ENCODE results near the gene GLRX5. TPM values are rescaled to one million over a fixed set of nuclear protein-coding genes. Genes with fewer than 3 reads are reported as not detected.

Gene GLRX5
- total RNA-seq, 1 experiment from 2014 or later: 60.1 TPM

- BruUV-seq (replicated peaks): no TSS peak
- H3K9me3 ChIP-seq (ENCODE audit: control insufficient read depth in 1 of 2, insufficient read depth in 1 of 2, low read depth in 1 of 2, low read length in 2 of 2): no peaks in the 10 kb centered on the region
- H3K9me2 ChIP-seq (ENCODE audit: insufficient read depth): no peaks in the 10 kb centered on the region
- H3K79me2 ChIP-seq (ENCODE audit: insufficient read depth, low read length): peaks cover 3% of the 10 kb centered on the region; the same call in 1 of the 2 replicates
- H3K4me3 ChIP-seq (replicated peaks in 1 of 2; ENCODE audit: low read depth in 1 of 2, low read length in 2 of 2): no peak overlapping the region
- no peak for TF ChIP-seq ZBTB33 (IDR thresholded peaks at IDR 0.05; ENCODE audit: extremely low read depth, insufficient replicate concordance, low read length)
- TF ChIP-seq EGR1 (IDR thresholded peaks at IDR 0.05; ENCODE audit: low read depth): no peak
- no peak for TF ChIP-seq SIN3A (IDR thresholded peaks at IDR 0.05; ENCODE audit: low read depth)
- no peak for TF ChIP-seq SP1 (IDR thresholded peaks at IDR 0.05; ENCODE audit: low read depth)
- no peak for TF ChIP-seq JUND (IDR thresholded peaks at IDR 0.05)
- TF ChIP-seq ZNF274 (IDR thresholded peaks at IDR 0.05; ENCODE audit: low read depth, low read length): no peak
- no peak for TF ChIP-seq EZH2phosphoT487 (IDR thresholded peaks at IDR 0.05; ENCODE audit: borderline replicate concordance)
- TF ChIP-seq EZH2 (IDR thresholded peaks at IDR 0.05): no peak
- TF ChIP-seq POLR2A (IDR thresholded peaks at IDR 0.05; ENCODE audit: borderline replicate concordance, extremely low read depth, insufficient read depth, insufficient read length): no peak
- no peak for TF ChIP-seq YY1 (IDR thresholded peaks at IDR 0.05; ENCODE audit: extremely low read depth, insufficient replicate concordance, low read depth, low read length)
- TF ChIP-seq ATF3 (IDR thresholded peaks at IDR 0.05): no peak
- TF ChIP-seq SRF (IDR thresholded peaks at IDR 0.05; ENCODE audit: low read depth): no peak
- peak overlapping the region; percentile 50; the same call in 1 of the 2 replicates for H3K4me2 ChIP-seq (ENCODE audit: low read length)
- H3K27ac ChIP-seq (ENCODE audit: low read depth, low read length): no peak overlapping the region
- intact Hi-C loops (cut with micrococcal nuclease): no loop called here
- no peak for ATAC-seq
- H2AFZ ChIP-seq (ENCODE audit: low read depth, low read length, poor library complexity, severe bottlenecking): no peak overlapping the region
- CTCF ChIA-PET: interaction anchor here (2.9 kb wide), 1 partner anchor 106 kb away, joined by 9 read pairs; no protein-coding TSS in a partner anchor
- RAD21 ChIA-PET (ENCODE audit: low non-redundant PET in 1 of 2, low total read pairs in 2 of 2, uncharacterized antibody in 2 of 2, unreplicated experiment in 2 of 2): no interaction called here
- H4K20me1 ChIP-seq (ENCODE audit: insufficient read depth): no peaks in the 10 kb centered on the region; the same call in 1 of the 2 replicates
- peaks cover 15 to 26% of the 10 kb centered on the region in 2 experiments for H3K4me1 ChIP-seq (ENCODE audit: control insufficient read depth in 1 of 2, insufficient read depth in 2 of 2, low read length in 2 of 2)
- no peak overlapping the region for H3K9ac ChIP-seq (ENCODE audit: low read length)
- DNase-seq (ENCODE audit: low read depth, low spot score): no peak
- H3K27me3 ChIP-seq (ENCODE audit: insufficient read depth, low read length): no peaks in the 10 kb centered on the region
- 0 out of 4 replicates have a peak, but pooled peaks cover 0 to 5% of the 10 kb centered on the region in 2 experiments for H3K36me3 ChIP-seq (ENCODE audit: control insufficient read depth in 1 of 2, insufficient read depth in 2 of 2, low read length in 2 of 2)
- POLR2A ChIA-PET: no interaction called here
Observed at GRCh38 chr14:95548328-95548929, 13.6 kb downstream of the GLRX5 start.
